C4-2B (cell line): ENCODE measurements around the gene FOXM1.

ENCODE experiments used
- H3K27ac ChIP-seq: fragments of 450-650 bp; 2 replicates; pipeline ENCODE4 v1.5.1; 2017
- CTCF ChIP-seq: fragments of 450-650 bp; conservative IDR thresholded peaks from 2 replicates; pipeline ENCODE4 v1.5.1; 2017; ENCODE audit warnings: mild to moderate bottlenecking
- ZFX ChIP-seq: fragments of 450-650 bp; IDR thresholded peaks from 2 replicates; pipeline ENCODE4 v1.6.1; 2017

Gene FOXM1

GRCh38 chr12:2854669-2855453 is 22.1 kb downstream of the FOXM1 start:
- TF ChIP-seq CTCF (no peak), ZFX (no peak)
- no peak overlapping the region for H3K27ac ChIP-seq

GRCh38 chr12:2853626-2854025 is 23.3 kb downstream of the FOXM1 start:
- no peak overlapping the region for H3K27ac ChIP-seq
- TF ChIP-seq CTCF, result peak; percentile 94
- no peak for TF ChIP-seq ZFX

GRCh38 chr12:2851931-2852330 is 25.0 kb downstream of the FOXM1 start:
- no peak overlapping the region for H3K27ac ChIP-seq
- TF ChIP-seq ZFX (no peak), CTCF (no peak)

- TF ChIP-seq ZFX (no peak), CTCF (no peak)
- H3K27ac ChIP-seq, result no peak overlapping the region
Measured at GRCh38 chr12:2845280-2845679, 31.7 kb downstream of the FOXM1 start.

- no peak for TF ChIP-seq ZFX
- TF ChIP-seq CTCF, result no peak
- H3K27ac ChIP-seq, result no peak overlapping the region
Measured at GRCh38 chr12:2844786-2845185, 32.2 kb downstream of the FOXM1 start.

GRCh38 chr12:2842948-2843347 is 34.0 kb downstream of the FOXM1 start:
- no peak overlapping the region for H3K27ac ChIP-seq
- TF ChIP-seq CTCF (no peak), ZFX (no peak)

- no peak overlapping the region for H3K27ac ChIP-seq
- no peak for TF ChIP-seq CTCF
- TF ChIP-seq ZFX, result no peak
Measured at GRCh38 chr12:2841056-2841650, 35.8 kb downstream of the FOXM1 start.
